Suprapubic skin (tissue), 4 donors: ENCODE measurements around the gene CD96.

ENCODE experiments used
- POLR2A ChIP-seq, 2 donors: fragments of 450-650 bp; IDR thresholded peaks; one replicate each; pipeline ENCODE4 v1.6.1; 2017; ENCODE audit warnings: antibody characterized with exemption in 2 of 2, mild to moderate bottlenecking in 2 of 2, moderate library complexity in 2 of 2
- POLR2AphosphoS5 ChIP-seq, 3 donors: sonication (generic); formaldehyde crosslinking; IDR thresholded peaks; one replicate each; pipeline ENCODE4 v1.6.1; 2017; ENCODE audit warnings: antibody characterized with exemption in 3 of 3

DNA sequence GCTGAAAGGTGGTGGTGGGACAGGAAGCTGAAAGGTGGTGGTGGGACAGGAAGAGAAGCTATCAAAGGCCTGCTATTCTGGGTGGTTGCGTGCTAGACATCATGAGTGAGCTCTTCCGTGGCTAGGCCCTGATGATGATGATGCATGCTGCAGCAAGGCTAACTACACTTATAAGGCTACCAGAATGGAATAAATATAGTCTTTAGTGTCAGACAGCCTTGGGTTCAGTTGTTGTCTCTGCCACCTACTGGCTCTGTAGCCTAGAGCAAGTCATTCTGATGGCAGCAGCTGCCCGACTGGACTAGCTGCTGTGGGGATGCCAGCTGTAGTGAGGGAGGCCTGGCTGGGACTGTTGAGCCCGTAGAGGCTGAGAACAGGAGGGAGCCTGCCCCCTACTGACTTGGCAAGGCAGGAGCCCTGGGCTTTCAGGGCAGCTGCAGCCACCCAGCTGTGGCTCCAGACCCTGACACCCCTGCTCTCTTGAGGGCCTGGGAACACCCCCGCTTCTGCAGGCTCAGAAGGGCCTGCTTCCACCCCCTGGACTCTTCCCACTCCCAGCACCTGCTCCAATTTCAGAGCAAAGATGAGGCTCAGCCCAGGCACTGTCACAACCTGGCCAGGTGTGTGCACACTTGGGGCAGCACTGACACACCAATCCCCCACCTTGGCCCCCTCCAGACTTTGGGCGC is 74.6 kb downstream of the CD96 start:
- no peak for TF ChIP-seq POLR2A (IDR thresholded peaks at IDR 0.05)
- no peak for TF ChIP-seq POLR2AphosphoS5 (IDR thresholded peaks at IDR 0.05)
